Measurements from ENCODE around the gene EDN3.

EDN3 gene

GRCh38 chr20:59309218-59309617 is 8.8 kb downstream of the EDN3 start:
- Histone ChIP-seq H3K9ac (ENCODE audit: low read length) (no peak overlapping the region), H3K4me3 (ENCODE audit: low read depth in 1 of 2, low read length in 2 of 2) (no peak overlapping the region)

GRCh38 chr20:59314997-59315396 is 14.6 kb downstream of the EDN3 start:
- H3K36me3 ChIP-seq (ENCODE audit: insufficient read depth, low read length), result no peaks in the 10 kb centered on the region
- H3K4me3 ChIP-seq (ENCODE audit: low read depth in 1 of 2, low read length in 2 of 2), result no peak overlapping the region
- H3K9me3 ChIP-seq (ENCODE audit: low read length), result no peaks in the 10 kb centered on the region
- H3K27ac ChIP-seq (ENCODE audit: low read depth, low read length), result no peak overlapping the region
- H3K4me1 ChIP-seq (ENCODE audit: insufficient read depth, low read length), result no peaks in the 10 kb centered on the region
- H3K27me3 ChIP-seq (ENCODE audit: control insufficient read depth in 1 of 2, insufficient read depth in 2 of 2, low read length in 2 of 2), result no peaks in the 10 kb centered on the region
- H3K9ac ChIP-seq (ENCODE audit: low read length), result no peak overlapping the region

More at GRCh38 chr20:59309218-59309617, 8.8 kb downstream of the EDN3 start:
- Histone ChIP-seq H3K9me3 (ENCODE audit: low read length) (no peaks in the 10 kb centered on the region), H3K27me3 (ENCODE audit: control insufficient read depth in 1 of 2, insufficient read depth in 2 of 2, low read length in 2 of 2) (no peaks in the 10 kb centered on the region), H3K4me1 (ENCODE audit: insufficient read depth, low read length) (no peaks in the 10 kb centered on the region), H3K36me3 (ENCODE audit: insufficient read depth, low read length) (no peaks in the 10 kb centered on the region), H3K27ac (ENCODE audit: low read depth, low read length) (no peak overlapping the region)

- Histone ChIP-seq H3K36me3 (ENCODE audit: insufficient read depth, low read length) (no peaks in the 10 kb centered on the region), H3K9ac (ENCODE audit: low read length) (no peak overlapping the region), H3K27ac (ENCODE audit: low read depth, low read length) (no peak overlapping the region), H3K4me3 (ENCODE audit: low read depth in 1 of 2, low read length in 2 of 2) (no peak overlapping the region), H3K4me1 (ENCODE audit: insufficient read depth, low read length) (no peaks in the 10 kb centered on the region), H3K9me3 (ENCODE audit: low read length) (no peaks in the 10 kb centered on the region), H3K27me3 (ENCODE audit: control insufficient read depth in 1 of 2, insufficient read depth in 2 of 2, low read length in 2 of 2) (no peaks in the 10 kb centered on the region)
Observed at GRCh38 chr20:59316911-59317731, 16.7 kb downstream of the EDN3 start.

GRCh38 chr20:59318201-59318790 is 17.9 kb downstream of the EDN3 start:
- Histone ChIP-seq H3K9ac (ENCODE audit: low read length) (no peak overlapping the region), H3K27me3 (ENCODE audit: control insufficient read depth in 1 of 2, insufficient read depth in 2 of 2, low read length in 2 of 2) (no peaks in the 10 kb centered on the region), H3K36me3 (ENCODE audit: insufficient read depth, low read length) (no peaks in the 10 kb centered on the region), H3K9me3 (ENCODE audit: low read length) (no peaks in the 10 kb centered on the region), H3K4me3 (ENCODE audit: low read depth in 1 of 2, low read length in 2 of 2) (no peak overlapping the region), H3K27ac (ENCODE audit: low read depth, low read length) (no peak overlapping the region), H3K4me1 (ENCODE audit: insufficient read depth, low read length) (no peaks in the 10 kb centered on the region)

- H3K4me1 ChIP-seq (ENCODE audit: insufficient read depth, low read length), result no peaks in the 10 kb centered on the region
- no peaks in the 10 kb centered on the region for H3K27me3 ChIP-seq (ENCODE audit: control insufficient read depth in 1 of 2, insufficient read depth in 2 of 2, low read length in 2 of 2)
- no peak overlapping the region for H3K4me3 ChIP-seq (ENCODE audit: low read depth in 1 of 2, low read length in 2 of 2)
- H3K9ac ChIP-seq (ENCODE audit: low read length), result no peak overlapping the region
- no peaks in the 10 kb centered on the region for H3K36me3 ChIP-seq (ENCODE audit: insufficient read depth, low read length)
- no peak overlapping the region for H3K27ac ChIP-seq (ENCODE audit: low read depth, low read length)
- no peaks in the 10 kb centered on the region for H3K9me3 ChIP-seq (ENCODE audit: low read length)
Observed at GRCh38 chr20:59318803-59319202, 18.4 kb downstream of the EDN3 start.

GRCh38 chr20:59320426-59320825 is 20.0 kb downstream of the EDN3 start:
- Histone ChIP-seq H3K4me3 (ENCODE audit: low read depth in 1 of 2, low read length in 2 of 2) (no peak overlapping the region), H3K9me3 (ENCODE audit: low read length) (no peaks in the 10 kb centered on the region), H3K27me3 (ENCODE audit: control insufficient read depth in 1 of 2, insufficient read depth in 2 of 2, low read length in 2 of 2) (no peaks in the 10 kb centered on the region), H3K4me1 (ENCODE audit: insufficient read depth, low read length) (no peaks in the 10 kb centered on the region), H3K36me3 (ENCODE audit: insufficient read depth, low read length) (no peaks in the 10 kb centered on the region), H3K27ac (ENCODE audit: low read depth, low read length) (no peak overlapping the region), H3K9ac (ENCODE audit: low read length) (no peak overlapping the region)

GRCh38 chr20:59320854-59321647 is 20.6 kb downstream of the EDN3 start:
- Histone ChIP-seq H3K9ac (ENCODE audit: low read length) (no peak overlapping the region), H3K4me3 (ENCODE audit: low read depth in 1 of 2, low read length in 2 of 2) (no peak overlapping the region), H3K4me1 (ENCODE audit: insufficient read depth, low read length) (no peaks in the 10 kb centered on the region), H3K36me3 (ENCODE audit: insufficient read depth, low read length) (no peaks in the 10 kb centered on the region), H3K9me3 (ENCODE audit: low read length) (no peaks in the 10 kb centered on the region), H3K27ac (ENCODE audit: low read depth, low read length) (no peak overlapping the region), H3K27me3 (ENCODE audit: control insufficient read depth in 1 of 2, insufficient read depth in 2 of 2, low read length in 2 of 2) (no peaks in the 10 kb centered on the region)

GRCh38 chr20:59322081-59322480 is 21.7 kb downstream of the EDN3 start:
- no peaks in the 10 kb centered on the region for H3K27me3 ChIP-seq (ENCODE audit: control insufficient read depth in 1 of 2, insufficient read depth in 2 of 2, low read length in 2 of 2)
- no peaks in the 10 kb centered on the region for H3K4me1 ChIP-seq (ENCODE audit: insufficient read depth, low read length)
- H3K9me3 ChIP-seq (ENCODE audit: low read length), result no peaks in the 10 kb centered on the region

GRCh38 chr20:59322585-59323454 is 22.4 kb downstream of the EDN3 start:
- Histone ChIP-seq H3K36me3 (ENCODE audit: insufficient read depth, low read length) (no peaks in the 10 kb centered on the region), H3K27me3 (ENCODE audit: control insufficient read depth in 1 of 2, insufficient read depth in 2 of 2, low read length in 2 of 2) (no peaks in the 10 kb centered on the region), H3K4me3 (ENCODE audit: low read depth in 1 of 2, low read length in 2 of 2) (no peak overlapping the region), H3K4me1 (ENCODE audit: insufficient read depth, low read length) (no peaks in the 10 kb centered on the region), H3K9me3 (ENCODE audit: low read length) (no peaks in the 10 kb centered on the region), H3K9ac (ENCODE audit: low read length) (no peak overlapping the region), H3K27ac (ENCODE audit: low read depth, low read length) (no peak overlapping the region)

More at GRCh38 chr20:59322081-59322480, 21.7 kb downstream of the EDN3 start:
- Histone ChIP-seq H3K9ac (ENCODE audit: low read length) (no peak overlapping the region), H3K27ac (ENCODE audit: low read depth, low read length) (no peak overlapping the region), H3K36me3 (ENCODE audit: insufficient read depth, low read length) (no peaks in the 10 kb centered on the region), H3K4me3 (ENCODE audit: low read depth in 1 of 2, low read length in 2 of 2) (no peak overlapping the region)

GRCh38 chr20:59323731-59324130 is 23.3 kb downstream of the EDN3 start:
- Histone ChIP-seq H3K27me3 (ENCODE audit: control insufficient read depth in 1 of 2, insufficient read depth in 2 of 2, low read length in 2 of 2) (no peaks in the 10 kb centered on the region), H3K36me3 (ENCODE audit: insufficient read depth, low read length) (no peaks in the 10 kb centered on the region), H3K4me3 (ENCODE audit: low read depth in 1 of 2, low read length in 2 of 2) (no peak overlapping the region), H3K9me3 (ENCODE audit: low read length) (no peaks in the 10 kb centered on the region), H3K4me1 (ENCODE audit: insufficient read depth, low read length) (no peaks in the 10 kb centered on the region), H3K27ac (ENCODE audit: low read depth, low read length) (no peak overlapping the region), H3K9ac (ENCODE audit: low read length) (no peak overlapping the region)

Measured in muscle layer of colon (tissue), 2 donors.